ENCODE data around the gene ERMARD.

DNA sequence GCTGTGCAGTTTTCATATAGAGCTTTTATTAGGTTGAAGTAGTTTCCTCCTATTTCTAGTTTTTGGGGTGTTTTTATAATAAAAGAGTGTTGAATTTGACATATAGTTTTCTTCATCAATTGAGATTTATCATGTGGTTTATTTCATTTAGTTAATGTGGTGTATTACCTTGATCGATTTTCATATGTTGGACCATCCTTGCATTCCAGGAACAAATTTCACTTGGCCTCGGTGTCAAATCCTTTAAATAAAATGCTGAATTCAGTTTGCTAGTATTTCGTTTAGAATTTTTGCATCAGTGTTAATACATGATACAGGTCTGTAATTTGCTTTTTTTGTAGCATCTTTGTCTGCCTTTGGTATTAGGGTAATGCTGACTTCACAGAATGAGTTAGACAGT is 6.0 kb upstream of the ERMARD start:
- TF ChIP-seq, protein P1, sequence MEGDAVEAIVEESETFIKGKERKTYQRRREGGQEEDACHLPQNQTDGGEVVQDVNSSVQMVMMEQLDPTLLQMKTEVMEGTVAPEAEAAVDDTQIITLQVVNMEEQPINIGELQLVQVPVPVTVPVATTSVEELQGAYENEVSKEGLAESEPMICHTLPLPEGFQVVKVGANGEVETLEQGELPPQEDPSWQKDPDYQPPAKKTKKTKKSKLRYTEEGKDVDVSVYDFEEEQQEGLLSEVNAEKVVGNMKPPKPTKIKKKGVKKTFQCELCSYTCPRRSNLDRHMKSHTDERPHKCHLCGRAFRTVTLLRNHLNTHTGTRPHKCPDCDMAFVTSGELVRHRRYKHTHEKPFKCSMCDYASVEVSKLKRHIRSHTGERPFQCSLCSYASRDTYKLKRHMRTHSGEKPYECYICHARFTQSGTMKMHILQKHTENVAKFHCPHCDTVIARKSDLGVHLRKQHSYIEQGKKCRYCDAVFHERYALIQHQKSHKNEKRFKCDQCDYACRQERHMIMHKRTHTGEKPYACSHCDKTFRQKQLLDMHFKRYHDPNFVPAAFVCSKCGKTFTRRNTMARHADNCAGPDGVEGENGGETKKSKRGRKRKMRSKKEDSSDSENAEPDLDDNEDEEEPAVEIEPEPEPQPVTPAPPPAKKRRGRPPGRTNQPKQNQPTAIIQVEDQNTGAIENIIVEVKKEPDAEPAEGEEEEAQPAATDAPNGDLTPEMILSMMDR (IDR thresholded peaks at IDR 0.05; ENCODE audit: insufficient read depth, low read length, poor library complexity, severe bottlenecking), result no peak
- TF ChIP-seq EZH2phosphoT487 (conservative IDR thresholded peaks at IDR 0.05; ENCODE audit: low read length), result no peak
